Heart left ventricle (tissue), 13 donors: Measurements from ENCODE around the gene RHBDF2.

Experiments
- POLR2A ChIP-seq, 2 donors: fragments of 450-650 bp; IDR thresholded peaks; one replicate each; pipeline ENCODE4 v1.6.1; 2017; ENCODE audit warnings: antibody characterized with exemption in 2 of 2, mild to moderate bottlenecking in 2 of 2, moderate library complexity in 2 of 2
- TF ChIP-seq, protein P1 (sequence below), 12 donors: fragments of 200-600 bp; sonication (generic) in 4 of 12; IDR thresholded peaks; one replicate each; pipeline versions ENCODE4 v1.5.0 to v1.8.0; 2018 to 2022; ENCODE audit warnings: antibody characterized with exemption in 12 of 12, mild to moderate bottlenecking in 5 of 12
- donor health status: ischemic (EF 13 %, LVEDD 7.1; RV severe dilation, severe dysfunction).
- donor health status: DM: no; HTN: yes; CAD: no.
- donor health status: DM: no; HTN: no; CAD: no.
- donor health status: ischemic (EF 25% LVEDD 6.9; RV normal size, moderate dysfunction).
- donor health status: ischemic (EF 25% LVEDD 5.7; RV mildly dilated, moderate dysfunction).
- donor health status: ischemic (EF 35%, LVEDD 5.7; RV mildly dilated, moderate dysfunction).
- donor health status: nonischemic (EF 11% LVEDD 7.7; RV severe dilation, severe dysfunction).
- donor health status: DM: yes; HTN: yes; CAD: no.
- donor health status: PGD.
- donor health status: ischemic (EF 29% LVEDD 5.4; RV normal size, mild dysfunction).
- donor health status: nonischemic (EF 23%, LVEDD 6.1; RV moderate dilation, normal function).

DNA sequence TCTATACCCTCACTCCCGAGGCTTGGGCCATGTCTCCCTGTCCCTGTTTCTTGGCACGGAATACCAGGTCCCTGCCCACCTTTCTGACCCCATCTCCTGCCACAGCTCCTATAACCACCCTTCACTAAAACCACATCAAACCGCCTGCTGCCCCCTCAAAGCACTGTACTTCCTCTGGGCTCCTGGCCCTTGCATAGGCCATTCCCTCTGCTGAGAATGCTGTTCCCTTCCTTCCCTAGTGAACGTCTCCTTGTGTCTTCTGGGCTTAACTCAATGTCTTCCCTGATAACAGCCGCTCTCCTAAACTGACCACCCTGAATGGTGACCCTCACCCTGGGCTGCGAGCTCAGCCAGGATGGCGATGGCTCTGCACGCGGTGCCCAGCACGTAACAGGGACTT lies 23.1 kb downstream of the RHBDF2 start:
- TF ChIP-seq, protein P1, sequence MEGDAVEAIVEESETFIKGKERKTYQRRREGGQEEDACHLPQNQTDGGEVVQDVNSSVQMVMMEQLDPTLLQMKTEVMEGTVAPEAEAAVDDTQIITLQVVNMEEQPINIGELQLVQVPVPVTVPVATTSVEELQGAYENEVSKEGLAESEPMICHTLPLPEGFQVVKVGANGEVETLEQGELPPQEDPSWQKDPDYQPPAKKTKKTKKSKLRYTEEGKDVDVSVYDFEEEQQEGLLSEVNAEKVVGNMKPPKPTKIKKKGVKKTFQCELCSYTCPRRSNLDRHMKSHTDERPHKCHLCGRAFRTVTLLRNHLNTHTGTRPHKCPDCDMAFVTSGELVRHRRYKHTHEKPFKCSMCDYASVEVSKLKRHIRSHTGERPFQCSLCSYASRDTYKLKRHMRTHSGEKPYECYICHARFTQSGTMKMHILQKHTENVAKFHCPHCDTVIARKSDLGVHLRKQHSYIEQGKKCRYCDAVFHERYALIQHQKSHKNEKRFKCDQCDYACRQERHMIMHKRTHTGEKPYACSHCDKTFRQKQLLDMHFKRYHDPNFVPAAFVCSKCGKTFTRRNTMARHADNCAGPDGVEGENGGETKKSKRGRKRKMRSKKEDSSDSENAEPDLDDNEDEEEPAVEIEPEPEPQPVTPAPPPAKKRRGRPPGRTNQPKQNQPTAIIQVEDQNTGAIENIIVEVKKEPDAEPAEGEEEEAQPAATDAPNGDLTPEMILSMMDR (IDR thresholded peaks at IDR 0.05): no peak
- no peak for TF ChIP-seq POLR2A (IDR thresholded peaks at IDR 0.05)
